ENCODE data around the gene ATP1B3. TPM values are rescaled to one million over a fixed set of nuclear protein-coding genes. Genes with fewer than 3 reads are reported as not detected.

The ATP1B3 gene
- total RNA-seq, 2 donors from 2014 or later = 13.2 to 28.0 TPM

GRCh38 chr3:141926929-141927328 lies 50.5 kb downstream of the ATP1B3 start:
- no peak for TF ChIP-seq CTCF (IDR thresholded peaks at IDR 0.05)
- TF ChIP-seq POLR2A (IDR thresholded peaks at IDR 0.05) = no peak
- DNase-seq (no peak), ATAC-seq (no peak)
- H3K9me3 ChIP-seq = no peaks in the 10 kb centered on the region
- intact Hi-C loops (cut with DNase I) = no loop called here
- WGBS, 2 donors = 71 to 79% methylated on average over 9 of the region's 9 CpGs
- H3K36me3 ChIP-seq (replicated peaks in 1 of 2; ENCODE audit: insufficient read depth in 1 of 2, low read depth in 2 of 2) = no peaks in the 10 kb centered on the region
- no peak overlapping the region for H3K27ac ChIP-seq
- no peak overlapping the region for H3K4me3 ChIP-seq
- H3K27me3 ChIP-seq = no peaks in the 10 kb centered on the region
- no peaks in the 10 kb centered on the region for H3K4me1 ChIP-seq

- no peaks in the 10 kb centered on the region for H3K36me3 ChIP-seq (replicated peaks in 1 of 2; ENCODE audit: insufficient read depth in 1 of 2, low read depth in 2 of 2)
- H3K9me3 ChIP-seq = no peaks in the 10 kb centered on the region
- WGBS, 2 donors = 92% methylated on average over 15 of the region's 15 CpGs
- no peak for TF ChIP-seq POLR2A (IDR thresholded peaks at IDR 0.05)
- no peak for TF ChIP-seq CTCF (IDR thresholded peaks at IDR 0.05)
- no peaks in the 10 kb centered on the region for H3K4me1 ChIP-seq
- H3K27ac ChIP-seq = no peak overlapping the region
- no peaks in the 10 kb centered on the region for H3K27me3 ChIP-seq
- DNase-seq (no peak), ATAC-seq (no peak)
- intact Hi-C loops (cut with DNase I) = no loop called here
- H3K4me3 ChIP-seq = no peak overlapping the region
These were observed 52.3 kb downstream of the ATP1B3 start for GRCh38 chr3:141928631-141929270.

GRCh38 chr3:141929341-141929995 lies 53.0 kb downstream of the ATP1B3 start:
- no peaks in the 10 kb centered on the region for H3K4me1 ChIP-seq
- H3K27me3 ChIP-seq = no peaks in the 10 kb centered on the region
- WGBS, 2 donors = 86 to 91% methylated on average over 7 of the region's 7 CpGs
- no peak for TF ChIP-seq CTCF (IDR thresholded peaks at IDR 0.05)
- no peak for TF ChIP-seq POLR2A (IDR thresholded peaks at IDR 0.05)
- H3K36me3 ChIP-seq (replicated peaks in 1 of 2; ENCODE audit: insufficient read depth in 1 of 2, low read depth in 2 of 2) = no peaks in the 10 kb centered on the region
- intact Hi-C loops (cut with DNase I) = no loop called here
- no peaks in the 10 kb centered on the region for H3K9me3 ChIP-seq
- H3K27ac ChIP-seq = no peak overlapping the region
- no peak for ATAC-seq
- H3K4me3 ChIP-seq = no peak overlapping the region
- no peak for DNase-seq

GRCh38 chr3:141930801-141931200 lies 54.4 kb downstream of the ATP1B3 start:
- WGBS, 2 donors = 87 to 93% methylated on average over 3 to 4 of the region's 4 CpGs
- Histone ChIP-seq H3K9me3 (no peaks in the 10 kb centered on the region), H3K4me1 (no peaks in the 10 kb centered on the region), H3K36me3 (replicated peaks in 1 of 2; ENCODE audit: insufficient read depth in 1 of 2, low read depth in 2 of 2) (no peaks in the 10 kb centered on the region), H3K4me3 (no peak overlapping the region), H3K27me3 (no peaks in the 10 kb centered on the region), H3K27ac (no peak overlapping the region)
- DNase-seq = no peak
- intact Hi-C loops (cut with DNase I) = no loop called here
- no peak for TF ChIP-seq CTCF (IDR thresholded peaks at IDR 0.05)
- TF ChIP-seq POLR2A (IDR thresholded peaks at IDR 0.05) = no peak
- no peak for ATAC-seq
